ENCODE data around the gene PKMYT1.

The PKMYT1 gene

GRCh38 chr16:2925951-2926649 lies 54.1 kb downstream of the PKMYT1 start:
- TF ChIP-seq EZH2phosphoT487 (IDR thresholded peaks at IDR 0.05; ENCODE audit: low read depth) = no peak
- Histone ChIP-seq H3K36me3 (replicated peaks; ENCODE audit: low read depth, low read length) (no peaks in the 10 kb centered on the region), H3K27ac (ENCODE audit: low read length) (no peak overlapping the region), H3K9ac (ENCODE audit: low read length) (no peak overlapping the region), H3K4me3 (ENCODE audit: low read length) (no peak overlapping the region), H3K79me2 (ENCODE audit: low read length) (no peaks in the 10 kb centered on the region), H4K20me1 (ENCODE audit: insufficient read depth, low read length) (no peaks in the 10 kb centered on the region), H3K9me3 (ENCODE audit: insufficient read depth, low read length) (no peaks in the 10 kb centered on the region), H3K4me2 (ENCODE audit: low read length) (peak overlapping the region; percentile 87; the same call in 1 of the 2 replicates), H2AFZ (ENCODE audit: low read depth, low read length) (no peak overlapping the region), H3K27me3 (ENCODE audit: low read depth, low read length) (no peaks in the 10 kb centered on the region), H3K4me1 (ENCODE audit: low read length) (peaks cover 10% of the 10 kb centered on the region)

- no peak overlapping the region for H3K27ac ChIP-seq (ENCODE audit: low read length)
- H4K20me1 ChIP-seq (ENCODE audit: insufficient read depth, low read length) = no peaks in the 10 kb centered on the region
- no peak overlapping the region for H2AFZ ChIP-seq (ENCODE audit: low read depth, low read length)
- no peak overlapping the region for H3K4me2 ChIP-seq (ENCODE audit: low read length)
- H3K9me3 ChIP-seq (ENCODE audit: insufficient read depth, low read length) = no peaks in the 10 kb centered on the region
- no peak overlapping the region for H3K4me3 ChIP-seq (ENCODE audit: low read length)
- peaks cover 10% of the 10 kb centered on the region for H3K4me1 ChIP-seq (ENCODE audit: low read length)
- no peak for TF ChIP-seq CTCF (IDR thresholded peaks at IDR 0.05; ENCODE audit: low read depth, low read length)
- no peaks in the 10 kb centered on the region for H3K27me3 ChIP-seq (ENCODE audit: low read depth, low read length)
- no peaks in the 10 kb centered on the region for H3K36me3 ChIP-seq (replicated peaks; ENCODE audit: low read depth, low read length)
- no peaks in the 10 kb centered on the region for H3K79me2 ChIP-seq (ENCODE audit: low read length)
- no peak overlapping the region for H3K9ac ChIP-seq (ENCODE audit: low read length)
Observed at GRCh38 chr16:2924901-2925755, 55.1 kb downstream of the PKMYT1 start.

- no peaks in the 10 kb centered on the region for H3K79me2 ChIP-seq (ENCODE audit: low read length)
- TF ChIP-seq EZH2phosphoT487 (IDR thresholded peaks at IDR 0.05; ENCODE audit: low read depth) (no peak), CTCF (IDR thresholded peaks at IDR 0.05; ENCODE audit: low read depth, low read length) (no peak)
- H3K9me3 ChIP-seq (ENCODE audit: insufficient read depth, low read length) = no peaks in the 10 kb centered on the region
- H3K9ac ChIP-seq (ENCODE audit: low read length) = no peak overlapping the region
- H3K27ac ChIP-seq (ENCODE audit: low read length) = no peak overlapping the region
- H3K4me3 ChIP-seq (ENCODE audit: low read length) = no peak overlapping the region
- H3K36me3 ChIP-seq (replicated peaks; ENCODE audit: low read depth, low read length) = no peaks in the 10 kb centered on the region
- peaks cover 10% of the 10 kb centered on the region for H3K4me1 ChIP-seq (ENCODE audit: low read length)
- no peak overlapping the region for H2AFZ ChIP-seq (ENCODE audit: low read depth, low read length)
- H3K4me2 ChIP-seq (ENCODE audit: low read length) = no peak overlapping the region
- H3K27me3 ChIP-seq (ENCODE audit: low read depth, low read length) = no peaks in the 10 kb centered on the region
- H4K20me1 ChIP-seq (ENCODE audit: insufficient read depth, low read length) = no peaks in the 10 kb centered on the region
Observed at GRCh38 chr16:2923481-2923880, 56.8 kb downstream of the PKMYT1 start.
